Esophagus muscularis mucosa (tissue), 4 donors: ENCODE measurements around the gene SF3A2. TPM values are rescaled to one million over a fixed set of nuclear protein-coding genes. Genes with fewer than 3 reads are reported as not detected.

Experiments used
- DNase-seq: peaks from one replicate; pipeline ENCODE4 v3.0.0-alpha.2; 2017; ENCODE audit errors: extremely low spot score
- H3K27ac ChIP-seq, 4 donors: fragments of 200-600 bp; sonication (generic); replicated peaks in 1 of 4; 1 replicate in 3 of 4; 2 replicates in 1 of 4; pipeline ENCODE4 v1.5.1; 2016 to 2019; ENCODE audit warnings: mild to moderate bottlenecking in 1 of 4
- H3K27me3 ChIP-seq, 4 donors: fragments of 200-600 bp; sonication (generic); one replicate each; pipeline versions ENCODE4 v1.5.1 to v1.6.0; 2016 to 2019
- H3K36me3 ChIP-seq, 4 donors: fragments of 200-600 bp; sonication (generic); one replicate each; pipeline ENCODE4 v1.5.1; 2016 to 2019
- H3K4me1 ChIP-seq, 4 donors: fragments of 200-600 bp; sonication (generic); one replicate each; pipeline ENCODE4 v1.5.1; 2016 to 2019
- H3K4me3 ChIP-seq, 4 donors: fragments of 200-600 bp; sonication (generic); 1 replicate in 2 of 4; 2 replicates in 2 of 4; pipeline ENCODE4 v1.5.1; 2016 to 2019; ENCODE audit warnings: mild to moderate bottlenecking in 4 of 4, moderate library complexity in 1 of 4
- H3K9me3 ChIP-seq, 4 donors: fragments of 200-600 bp; sonication (generic); 1 replicate in 3 of 4; 2 replicates in 1 of 4; pipeline ENCODE4 v1.5.1; 2016 to 2019
- CTCF ChIP-seq, 3 experiments: fragments of 200-600 bp in 2 of 3; fragments of 450-650 bp in 1 of 3; sonication (generic) in 2 of 3; IDR thresholded peaks; one replicate each; pipeline ENCODE4 v1.5.1; 2017 to 2019; ENCODE audit warnings: antibody characterized with exemption in 3 of 3, mild to moderate bottlenecking in 2 of 3, moderate library complexity in 1 of 3
- EP300 ChIP-seq: sonication (generic); formaldehyde crosslinking; IDR thresholded peaks from one replicate; pipeline ENCODE4 v1.6.1; 2017; ENCODE audit warnings: antibody characterized with exemption
- POLR2A ChIP-seq: fragments of 450-650 bp; IDR thresholded peaks from one replicate; pipeline ENCODE4 v1.6.1; 2017; ENCODE audit warnings: antibody characterized with exemption, moderate library complexity, mild to moderate bottlenecking, low read depth
- POLR2AphosphoS5 ChIP-seq, 2 donors: sonication (generic); formaldehyde crosslinking; IDR thresholded peaks; one replicate each; pipeline ENCODE4 v1.6.1; 2017; ENCODE audit warnings: antibody characterized with exemption in 2 of 2
- WGBS: methylation state at CpG from one replicate; pipeline ENCODE4 v1.1.5; 2018; 5-methylcytosine and 5-hydroxymethylcytosine counted together
- intact Hi-C: fragments of 100-400 bp; cut with DNase I; formaldehyde crosslinking; loops from one replicate; pipeline ENCODE4 v1.15.1; 2023
- total RNA-seq, 4 donors: library from RNA; depleted of rRNA; stranded (reverse); fragments of >200 nt; gene quantifications; one replicate each; pipeline versions ENCODE4 v1.1.0 to v1.2.1, GENCODE V29; 2016

The SF3A2 gene
- total RNA-seq, 4 donors from 2014 or later: 29.5 to 56.9 (median 35.3) TPM

- Histone ChIP-seq H3K27ac (peak overlapping the region; percentile 99 to 100 (median 100)), H3K4me3 (peak overlapping the region in 2 of 4 donors; percentile 41 to 53), H3K4me1 (peaks cover 42 to 61% (median 59%) of the 10 kb centered on the region in 4 donors), H3K36me3 (peaks cover 17 to 43% (median 35%) of the 10 kb centered on the region in 4 donors), H3K9me3 (no peaks in the 10 kb centered on the region), H3K27me3 (no peaks in the 10 kb centered on the region)
- no peak for TF ChIP-seq EP300
- no peak for TF ChIP-seq CTCF (IDR thresholded peaks at IDR 0.05)
- no peak for TF ChIP-seq POLR2A
- no peak for TF ChIP-seq POLR2AphosphoS5 (IDR thresholded peaks at IDR 0.05)
- no peak for DNase-seq
- 90% methylated on average over 9 of the region's 9 CpGs for WGBS
- intact Hi-C loops: no loop called here
These were observed 37.6 kb downstream of the SF3A2 start for GRCh38 chr19:2274185-2274711.

- 48% methylated on average over 12 of the region's 16 CpGs for WGBS
- DNase-seq: no peak
- Histone ChIP-seq H3K27me3 (no peaks in the 10 kb centered on the region), H3K4me1 (peaks cover 42 to 61% (median 59%) of the 10 kb centered on the region in 4 donors), H3K27ac (peak overlapping the region; percentile 28 to 100 (median 80)), H3K9me3 (no peaks in the 10 kb centered on the region), H3K36me3 (peaks cover 17 to 43% (median 35%) of the 10 kb centered on the region in 4 donors), H3K4me3 (peak overlapping the region in 3 of 4 donors; percentile 22 to 23 (median 23))
- no peak for TF ChIP-seq EP300
- peak; percentile 43 to 63 (median 62) for TF ChIP-seq CTCF (IDR thresholded peaks at IDR 0.05)
- peak; percentile 34 to 38 for TF ChIP-seq POLR2AphosphoS5 (IDR thresholded peaks at IDR 0.05)
- intact Hi-C loops: loop anchor here (5.0 kb wide), 2 partner anchors 52 to 117 kb away; partner anchors contain the start of genes LSM7 and SPPL2B
These were observed 38.4 kb downstream of the SF3A2 start for GRCh38 chr19:2274931-2275535.

GRCh38 chr19:2275588-2276428 lies 39.2 kb downstream of the SF3A2 start:
- intact Hi-C loops: loop anchor here (5.0 kb wide), 2 partner anchors 51 to 116 kb away; partner anchors contain the start of genes LSM7 and SPPL2B
- H3K36me3 ChIP-seq: peaks cover 17 to 43% (median 35%) of the 10 kb centered on the region in 4 donors
- H3K27ac ChIP-seq: peak overlapping the region; percentile 28 to 100 (median 80)
- peak overlapping the region; percentile 16 to 23 (median 22) for H3K4me3 ChIP-seq
- WGBS: 44% methylated on average over 15 of the region's 74 CpGs
- H3K4me1 ChIP-seq: peaks cover 42 to 64% (median 59%) of the 10 kb centered on the region in 4 donors
- H3K9me3 ChIP-seq: no peaks in the 10 kb centered on the region
- TF ChIP-seq EP300 (no peak), POLR2AphosphoS5 (IDR thresholded peaks at IDR 0.05) (no peak), CTCF (IDR thresholded peaks at IDR 0.05) (no peak), POLR2A (no peak)
- DNase-seq: no peak
- H3K27me3 ChIP-seq: no peaks in the 10 kb centered on the region

- peaks cover 14 to 39% (median 33%) of the 10 kb centered on the region in 4 donors for H3K36me3 ChIP-seq
- WGBS: 89% methylated on average over 28 of the region's 28 CpGs
- TF ChIP-seq CTCF (IDR thresholded peaks at IDR 0.05): no peak
- no peaks in the 10 kb centered on the region for H3K9me3 ChIP-seq
- H3K27me3 ChIP-seq: no peaks in the 10 kb centered on the region
- DNase-seq: no peak
- intact Hi-C loops: loop anchor here (5.0 kb wide), 2 partner anchors 51 to 116 kb away; partner anchors contain the start of genes LSM7 and SPPL2B
- H3K27ac ChIP-seq: peak overlapping the region in 2 of 4 donors; percentile 60 to 100
- peaks cover 37 to 61% (median 54%) of the 10 kb centered on the region in 4 donors for H3K4me1 ChIP-seq
- H3K4me3 ChIP-seq: peak overlapping the region in 1 of 4 donors; percentile 23
These were observed 39.9 kb downstream of the SF3A2 start for GRCh38 chr19:2276429-2276986.
